Erythroblast (primary cell): ENCODE results near the gene TMEM165.

Experiments used
- GATA1 ChIP-seq: IDR thresholded peaks from 2 replicates; pipeline ENCODE4 v1.6.1; 2011; ENCODE audit warnings: low read depth, mild to moderate bottlenecking, control low read depth, low read length, moderate library complexity
- POLR2A ChIP-seq: IDR thresholded peaks from 2 replicates; pipeline ENCODE4 v1.6.1; 2011; ENCODE audit warnings: mild to moderate bottlenecking, low read length

- TF ChIP-seq POLR2A (no peak), GATA1 (no peak)
Measured at GRCh38 chr4:55395218-55395528, 584 bp upstream of the TMEM165 start.
